ENCODE results near the gene HNF4A. TPM values are rescaled to one million over a fixed set of nuclear protein-coding genes. Genes with fewer than 3 reads are reported as not detected.

HNF4A gene
- total and polyA plus RNA-seq, 2 of the 13 experiments (the other 11 are each of a cell fraction or from before 2014, with no cell fraction given): 80.9 to 169 TPM

- TF ChIP-seq, protein P1, sequence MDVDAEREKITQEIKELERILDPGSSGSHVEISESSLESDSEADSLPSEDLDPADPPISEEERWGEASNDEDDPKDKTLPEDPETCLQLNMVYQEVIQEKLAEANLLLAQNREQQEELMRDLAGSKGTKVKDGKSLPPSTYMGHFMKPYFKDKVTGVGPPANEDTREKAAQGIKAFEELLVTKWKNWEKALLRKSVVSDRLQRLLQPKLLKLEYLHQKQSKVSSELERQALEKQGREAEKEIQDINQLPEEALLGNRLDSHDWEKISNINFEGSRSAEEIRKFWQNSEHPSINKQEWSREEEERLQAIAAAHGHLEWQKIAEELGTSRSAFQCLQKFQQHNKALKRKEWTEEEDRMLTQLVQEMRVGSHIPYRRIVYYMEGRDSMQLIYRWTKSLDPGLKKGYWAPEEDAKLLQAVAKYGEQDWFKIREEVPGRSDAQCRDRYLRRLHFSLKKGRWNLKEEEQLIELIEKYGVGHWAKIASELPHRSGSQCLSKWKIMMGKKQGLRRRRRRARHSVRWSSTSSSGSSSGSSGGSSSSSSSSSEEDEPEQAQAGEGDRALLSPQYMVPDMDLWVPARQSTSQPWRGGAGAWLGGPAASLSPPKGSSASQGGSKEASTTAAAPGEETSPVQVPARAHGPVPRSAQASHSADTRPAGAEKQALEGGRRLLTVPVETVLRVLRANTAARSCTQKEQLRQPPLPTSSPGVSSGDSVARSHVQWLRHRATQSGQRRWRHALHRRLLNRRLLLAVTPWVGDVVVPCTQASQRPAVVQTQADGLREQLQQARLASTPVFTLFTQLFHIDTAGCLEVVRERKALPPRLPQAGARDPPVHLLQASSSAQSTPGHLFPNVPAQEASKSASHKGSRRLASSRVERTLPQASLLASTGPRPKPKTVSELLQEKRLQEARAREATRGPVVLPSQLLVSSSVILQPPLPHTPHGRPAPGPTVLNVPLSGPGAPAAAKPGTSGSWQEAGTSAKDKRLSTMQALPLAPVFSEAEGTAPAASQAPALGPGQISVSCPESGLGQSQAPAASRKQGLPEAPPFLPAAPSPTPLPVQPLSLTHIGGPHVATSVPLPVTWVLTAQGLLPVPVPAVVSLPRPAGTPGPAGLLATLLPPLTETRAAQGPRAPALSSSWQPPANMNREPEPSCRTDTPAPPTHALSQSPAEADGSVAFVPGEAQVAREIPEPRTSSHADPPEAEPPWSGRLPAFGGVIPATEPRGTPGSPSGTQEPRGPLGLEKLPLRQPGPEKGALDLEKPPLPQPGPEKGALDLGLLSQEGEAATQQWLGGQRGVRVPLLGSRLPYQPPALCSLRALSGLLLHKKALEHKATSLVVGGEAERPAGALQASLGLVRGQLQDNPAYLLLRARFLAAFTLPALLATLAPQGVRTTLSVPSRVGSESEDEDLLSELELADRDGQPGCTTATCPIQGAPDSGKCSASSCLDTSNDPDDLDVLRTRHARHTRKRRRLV (CRISPR knock-in tag; IDR thresholded peaks at IDR 0.05): no peak
- TF ChIP-seq EHMT2 (IDR thresholded peaks at IDR 0.05; ENCODE audit: borderline replicate concordance, low read depth, low read length) (no peak), ZNF800 (CRISPR knock-in tag; IDR thresholded peaks at IDR 0.05) (no peak), NFE2 (CRISPR knock-in tag; IDR thresholded peaks at IDR 0.05) (no peak), MIER2 (CRISPR knock-in tag; IDR thresholded peaks at IDR 0.05) (no peak), NCOA1 (CRISPR knock-in tag; IDR thresholded peaks at IDR 0.05) (no peak), SPEN (CRISPR knock-in tag; IDR thresholded peaks at IDR 0.05; ENCODE audit: low read depth) (no peak), TBL1XR1 (IDR thresholded peaks at IDR 0.05; ENCODE audit: borderline replicate concordance, low read length, partially characterized antibody) (no peak), SIN3B (IDR thresholded peaks at IDR 0.05; ENCODE audit: low read length) (no peak), GZF1 (CRISPR knock-in tag; IDR thresholded peaks at IDR 0.05) (no peak), CREB1 (IDR thresholded peaks at IDR 0.05) (no peak), CREB1 (CRISPR knock-in tag; IDR thresholded peaks at IDR 0.05) (peak; percentile 40; the same call in 1 of the 2 replicates), ZNF557 (CRISPR knock-in tag; IDR thresholded peaks at IDR 0.05) (no peak), IKZF1 (IDR thresholded peaks at IDR 0.05) (no peak), HOXA7 (CRISPR knock-in tag; IDR thresholded peaks at IDR 0.05) (no peak), ZNF619 (CRISPR knock-in tag; IDR thresholded peaks at IDR 0.05) (no peak), SNAI1 (CRISPR knock-in tag; IDR thresholded peaks at IDR 0.05; ENCODE audit: borderline replicate concordance) (no peak), PAWR (CRISPR knock-in tag; IDR thresholded peaks at IDR 0.05; ENCODE audit: borderline replicate concordance) (no peak), RAD21 (CRISPR knock-in tag; IDR thresholded peaks at IDR 0.05) (peak; percentile 82)
- TF ChIP-seq, protein P2, sequence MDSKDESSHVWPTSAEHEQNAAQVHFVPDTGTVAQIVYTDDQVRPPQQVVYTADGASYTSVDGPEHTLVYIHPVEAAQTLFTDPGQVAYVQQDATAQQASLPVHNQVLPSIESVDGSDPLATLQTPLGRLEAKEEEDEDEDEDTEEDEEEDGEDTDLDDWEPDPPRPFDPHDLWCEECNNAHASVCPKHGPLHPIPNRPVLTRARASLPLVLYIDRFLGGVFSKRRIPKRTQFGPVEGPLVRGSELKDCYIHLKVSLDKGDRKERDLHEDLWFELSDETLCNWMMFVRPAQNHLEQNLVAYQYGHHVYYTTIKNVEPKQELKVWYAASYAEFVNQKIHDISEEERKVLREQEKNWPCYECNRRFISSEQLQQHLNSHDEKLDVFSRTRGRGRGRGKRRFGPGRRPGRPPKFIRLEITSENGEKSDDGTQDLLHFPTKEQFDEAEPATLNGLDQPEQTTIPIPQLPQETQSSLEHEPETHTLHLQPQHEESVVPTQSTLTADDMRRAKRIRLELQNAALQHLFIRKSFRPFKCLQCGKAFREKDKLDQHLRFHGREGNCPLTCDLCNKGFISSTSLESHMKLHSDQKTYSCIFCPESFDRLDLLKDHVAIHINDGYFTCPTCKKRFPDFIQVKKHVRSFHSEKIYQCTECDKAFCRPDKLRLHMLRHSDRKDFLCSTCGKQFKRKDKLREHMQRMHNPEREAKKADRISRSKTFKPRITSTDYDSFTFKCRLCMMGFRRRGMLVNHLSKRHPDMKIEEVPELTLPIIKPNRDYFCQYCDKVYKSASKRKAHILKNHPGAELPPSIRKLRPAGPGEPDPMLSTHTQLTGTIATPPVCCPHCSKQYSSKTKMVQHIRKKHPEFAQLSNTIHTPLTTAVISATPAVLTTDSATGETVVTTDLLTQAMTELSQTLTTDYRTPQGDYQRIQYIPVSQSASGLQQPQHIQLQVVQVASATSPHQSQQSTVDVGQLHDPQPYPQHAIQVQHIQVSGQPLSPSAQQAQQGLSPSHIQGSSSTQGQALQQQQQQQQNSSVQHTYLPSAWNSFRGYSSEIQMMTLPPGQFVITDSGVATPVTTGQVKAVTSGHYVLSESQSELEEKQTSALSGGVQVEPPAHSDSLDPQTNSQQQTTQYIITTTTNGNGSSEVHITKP (CRISPR knock-in tag; IDR thresholded peaks at IDR 0.05; ENCODE audit: low read depth): no peak
- TF ChIP-seq, protein P3, sequence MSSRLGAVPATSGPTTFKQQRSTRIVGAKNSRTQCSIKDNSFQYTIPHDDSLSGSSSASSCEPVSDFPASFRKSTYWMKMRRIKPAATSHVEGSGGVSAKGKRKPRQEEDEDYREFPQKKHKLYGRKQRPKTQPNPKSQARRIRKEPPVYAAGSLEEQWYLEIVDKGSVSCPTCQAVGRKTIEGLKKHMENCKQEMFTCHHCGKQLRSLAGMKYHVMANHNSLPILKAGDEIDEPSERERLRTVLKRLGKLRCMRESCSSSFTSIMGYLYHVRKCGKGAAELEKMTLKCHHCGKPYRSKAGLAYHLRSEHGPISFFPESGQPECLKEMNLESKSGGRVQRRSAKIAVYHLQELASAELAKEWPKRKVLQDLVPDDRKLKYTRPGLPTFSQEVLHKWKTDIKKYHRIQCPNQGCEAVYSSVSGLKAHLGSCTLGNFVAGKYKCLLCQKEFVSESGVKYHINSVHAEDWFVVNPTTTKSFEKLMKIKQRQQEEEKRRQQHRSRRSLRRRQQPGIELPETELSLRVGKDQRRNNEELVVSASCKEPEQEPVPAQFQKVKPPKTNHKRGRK (CRISPR knock-in tag; IDR thresholded peaks at IDR 0.05): no peak
Observed at GRCh38 chr20:44460795-44461141, 105.3 kb downstream of the HNF4A start (continued).
